Measurements from ENCODE around the gene DYRK1A. TPM values are rescaled to one million over a fixed set of nuclear protein-coding genes. Genes with fewer than 3 reads are reported as not detected.

Gene DYRK1A
- total RNA-seq, 1 donor from 2014 or later, result 34.4 TPM

- Histone ChIP-seq H3K36me3 (no peaks in the 10 kb centered on the region), H3K4me1 (peaks cover 0 to 21% of the 10 kb centered on the region in 2 donors), H3K9me3 (no peaks in the 10 kb centered on the region), H3K27me3 (no peaks in the 10 kb centered on the region), H3K4me3 (no peak overlapping the region), H3K27ac (no peak overlapping the region)
- no peak for DNase-seq (ENCODE audit: low spot score in 2 of 2)
- intact Hi-C loops (cut with DNase I), result no loop called here
- TF ChIP-seq, protein P1, sequence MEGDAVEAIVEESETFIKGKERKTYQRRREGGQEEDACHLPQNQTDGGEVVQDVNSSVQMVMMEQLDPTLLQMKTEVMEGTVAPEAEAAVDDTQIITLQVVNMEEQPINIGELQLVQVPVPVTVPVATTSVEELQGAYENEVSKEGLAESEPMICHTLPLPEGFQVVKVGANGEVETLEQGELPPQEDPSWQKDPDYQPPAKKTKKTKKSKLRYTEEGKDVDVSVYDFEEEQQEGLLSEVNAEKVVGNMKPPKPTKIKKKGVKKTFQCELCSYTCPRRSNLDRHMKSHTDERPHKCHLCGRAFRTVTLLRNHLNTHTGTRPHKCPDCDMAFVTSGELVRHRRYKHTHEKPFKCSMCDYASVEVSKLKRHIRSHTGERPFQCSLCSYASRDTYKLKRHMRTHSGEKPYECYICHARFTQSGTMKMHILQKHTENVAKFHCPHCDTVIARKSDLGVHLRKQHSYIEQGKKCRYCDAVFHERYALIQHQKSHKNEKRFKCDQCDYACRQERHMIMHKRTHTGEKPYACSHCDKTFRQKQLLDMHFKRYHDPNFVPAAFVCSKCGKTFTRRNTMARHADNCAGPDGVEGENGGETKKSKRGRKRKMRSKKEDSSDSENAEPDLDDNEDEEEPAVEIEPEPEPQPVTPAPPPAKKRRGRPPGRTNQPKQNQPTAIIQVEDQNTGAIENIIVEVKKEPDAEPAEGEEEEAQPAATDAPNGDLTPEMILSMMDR (IDR thresholded peaks at IDR 0.05), result no peak
These were observed 31.5 kb upstream of the DYRK1A start for GRCh38 chr21:37335053-37335452.

- Histone ChIP-seq H3K9me3 (no peaks in the 10 kb centered on the region), H3K4me3 (no peak overlapping the region), H3K36me3 (no peaks in the 10 kb centered on the region), H3K27ac (peak overlapping the region in 1 of 2 donors; percentile 86), H3K4me1 (peaks cover 0 to 21% of the 10 kb centered on the region in 2 donors), H3K27me3 (no peaks in the 10 kb centered on the region)
- intact Hi-C loops (cut with DNase I), result no loop called here
- TF ChIP-seq, protein P1 (IDR thresholded peaks at IDR 0.05), result no peak
- DNase-seq (ENCODE audit: low spot score in 2 of 2), result no peak
These were observed 29.4 kb upstream of the DYRK1A start for GRCh38 chr21:37337179-37337578.

DNA sequence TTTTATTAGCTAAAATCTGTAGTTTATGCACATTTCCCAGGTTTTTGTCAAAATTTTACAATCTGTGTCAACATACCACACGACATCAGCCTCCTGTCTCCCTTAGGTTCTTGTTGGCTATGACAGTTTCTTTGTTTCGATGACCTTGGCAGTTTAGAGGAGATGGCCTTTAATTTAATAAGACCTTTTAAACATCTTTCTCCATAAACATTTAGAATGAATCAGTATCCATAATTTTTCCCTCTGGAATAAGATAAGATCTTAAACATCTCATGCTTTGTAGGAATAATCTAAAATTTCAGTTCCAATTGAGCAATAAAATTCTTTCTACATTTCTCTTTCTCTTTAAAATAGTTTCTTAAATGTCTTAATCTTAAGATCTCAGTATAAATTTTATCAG, 28.7 kb upstream of the DYRK1A start:
- peak overlapping the region; percentile 86 to 95 for H3K27ac ChIP-seq
- peaks cover 0 to 21% of the 10 kb centered on the region in 2 donors for H3K4me1 ChIP-seq
- H3K36me3 ChIP-seq, result no peaks in the 10 kb centered on the region
- intact Hi-C loops (cut with DNase I), result no loop called here
- TF ChIP-seq, protein P1 (IDR thresholded peaks at IDR 0.05), result no peak
- no peaks in the 10 kb centered on the region for H3K9me3 ChIP-seq
- DNase-seq (ENCODE audit: low spot score in 2 of 2), result no peak
- H3K27me3 ChIP-seq, result no peaks in the 10 kb centered on the region
- H3K4me3 ChIP-seq, result no peak overlapping the region

- Histone ChIP-seq H3K27me3 (no peaks in the 10 kb centered on the region), H3K4me1 (peaks cover 0 to 21% of the 10 kb centered on the region in 2 donors), H3K36me3 (no peaks in the 10 kb centered on the region), H3K27ac (peak overlapping the region; percentile 86 to 95), H3K9me3 (no peaks in the 10 kb centered on the region), H3K4me3 (no peak overlapping the region)
- peak in 1 of 2 donors; percentile 74 for DNase-seq (ENCODE audit: low spot score in 2 of 2)
- TF ChIP-seq, protein P1 (IDR thresholded peaks at IDR 0.05), result no peak
- intact Hi-C loops (cut with DNase I), result loop anchor here (1.0 kb wide), 3 partner anchors 27 to 320 kb away; partner anchors contain the start of genes DYRK1A and VPS26C
These were observed 27.7 kb upstream of the DYRK1A start for GRCh38 chr21:37338671-37339551.

GRCh38 chr21:37339552-37339939, 27.0 kb upstream of the DYRK1A start:
- intact Hi-C loops (cut with DNase I), result loop anchor here (1.0 kb wide), 3 partner anchors 27 to 320 kb away; partner anchors contain the start of genes DYRK1A and VPS26C

More at GRCh38 chr21:37339552-37339939, 27.0 kb upstream of the DYRK1A start:
- TF ChIP-seq, protein P1 (IDR thresholded peaks at IDR 0.05), result no peak
- no peak for DNase-seq (ENCODE audit: low spot score in 2 of 2)
- Histone ChIP-seq H3K27me3 (no peaks in the 10 kb centered on the region), H3K27ac (peak overlapping the region; percentile 86 to 95), H3K9me3 (no peaks in the 10 kb centered on the region), H3K4me3 (no peak overlapping the region), H3K4me1 (peaks cover 0 to 21% of the 10 kb centered on the region in 2 donors), H3K36me3 (no peaks in the 10 kb centered on the region)

Measured in ascending aorta (tissue), 2 donors.